Ascending aorta (tissue), 2 donors: ENCODE data around the gene CREB3. TPM values are rescaled to one million over a fixed set of nuclear protein-coding genes. Genes with fewer than 3 reads are reported as not detected.

ENCODE experiments used
- DNase-seq, 2 donors: peaks; one replicate each; pipeline ENCODE4 v3.0.0-alpha.2; 2019; ENCODE audit warnings: low spot score in 2 of 2
- H3K27ac ChIP-seq, 2 donors: fragments of 200-600 bp; sonication (generic); one replicate each; pipeline ENCODE4 v1.5.1; 2016 to 2017; ENCODE audit warnings: mild to moderate bottlenecking in 1 of 2
- H3K27me3 ChIP-seq: fragments of 200-600 bp; sonication (generic); one replicate; pipeline ENCODE4 v1.5.1; 2017
- H3K36me3 ChIP-seq, 2 donors: fragments of 200-600 bp; sonication (generic); one replicate each; pipeline ENCODE4 v1.5.1; 2016
- H3K4me1 ChIP-seq, 2 donors: fragments of 200-600 bp; sonication (generic); one replicate each; pipeline ENCODE4 v1.5.1; 2016 to 2017; ENCODE audit warnings: mild to moderate bottlenecking in 1 of 2
- H3K4me3 ChIP-seq, 2 donors: fragments of 200-600 bp; sonication (generic); one replicate each; pipeline ENCODE4 v1.5.1; 2016 to 2017; ENCODE audit warnings: mild to moderate bottlenecking in 1 of 2
- H3K9me3 ChIP-seq, 2 donors: fragments of 200-600 bp; sonication (generic); one replicate each; pipeline ENCODE4 v1.5.1; 2016
- CTCF ChIP-seq, 3 experiments: fragments of 200-600 bp in 2 of 3; fragments of 450-650 bp in 1 of 3; sonication (generic) in 2 of 3; IDR thresholded peaks; one replicate each; pipeline ENCODE4 v1.5.1; 2016 to 2019; ENCODE audit warnings: antibody characterized with exemption in 3 of 3, mild to moderate bottlenecking in 1 of 3, moderate library complexity in 1 of 3
- intact Hi-C: fragments of 100-400 bp; cut with DNase I; formaldehyde crosslinking; loops from one replicate; pipeline ENCODE4 v1.15.1; 2023
- total RNA-seq: library from RNA; depleted of rRNA; stranded (reverse); fragments of >200 nt; gene quantifications from one replicate; pipeline ENCODE4 v1.1.0, GENCODE V29; 2016

Gene CREB3
- total RNA-seq, 1 donor from 2014 or later = 48.3 TPM

DNA sequence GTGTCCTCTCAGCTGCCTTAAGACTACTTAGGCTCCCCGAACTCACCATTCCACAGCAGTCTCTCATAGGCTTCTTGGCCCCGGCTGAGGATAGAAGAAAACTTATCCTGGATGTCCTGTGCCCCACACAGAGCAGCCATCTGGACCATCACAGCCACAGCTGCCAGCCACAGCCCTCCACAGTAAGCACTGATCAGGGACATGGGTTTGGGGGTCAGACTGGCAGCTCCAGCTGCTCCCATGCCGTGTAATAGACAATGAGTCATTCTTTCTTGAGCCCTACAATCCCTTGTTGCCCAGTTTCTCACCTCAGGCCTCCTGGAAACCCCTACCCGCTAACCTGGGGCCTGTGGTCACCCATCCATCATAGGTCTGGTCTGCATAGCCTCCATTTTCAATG is 5.7 kb downstream of the CREB3 start:
- TF ChIP-seq CTCF (IDR thresholded peaks at IDR 0.05) = no peak
- no peaks in the 10 kb centered on the region for H3K27me3 ChIP-seq
- H3K4me1 ChIP-seq = peaks cover 10 to 19% of the 10 kb centered on the region in 2 donors
- H3K4me3 ChIP-seq = no peak overlapping the region
- H3K27ac ChIP-seq = no peak overlapping the region
- no peak for DNase-seq
- no peaks in the 10 kb centered on the region for H3K9me3 ChIP-seq
- intact Hi-C loops = loop anchor here (5.0 to 10.0 kb wide), 2 partner anchors 144 to 623 kb away; partner anchors contain the start of gene ATOSB
- H3K36me3 ChIP-seq = peaks cover 74 to 83% of the 10 kb centered on the region in 2 donors

DNA sequence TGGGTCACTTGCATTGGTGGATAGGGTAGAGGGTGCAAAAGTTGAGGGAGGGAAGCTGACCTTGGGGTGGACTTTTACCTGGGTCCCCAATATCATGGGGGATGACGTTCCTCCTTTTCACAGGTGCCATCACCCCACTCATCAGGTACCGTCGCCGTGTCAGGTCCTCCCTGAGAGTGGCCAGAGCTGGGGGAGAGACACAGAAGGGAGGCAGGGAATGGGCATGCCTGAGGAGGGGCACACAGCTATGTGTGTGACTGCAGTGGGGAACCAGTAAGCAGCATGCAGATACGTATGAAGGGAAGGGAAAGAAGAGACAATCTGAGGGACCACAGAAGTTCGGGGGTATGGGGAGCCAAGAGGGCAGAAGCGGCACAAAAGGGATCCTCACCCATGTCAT is 6.5 kb downstream of the CREB3 start:
- no peaks in the 10 kb centered on the region for H3K9me3 ChIP-seq
- TF ChIP-seq CTCF (IDR thresholded peaks at IDR 0.05) = no peak
- H3K36me3 ChIP-seq = peaks cover 82 to 90% of the 10 kb centered on the region in 2 donors
- H3K4me1 ChIP-seq = peaks cover 2 to 11% of the 10 kb centered on the region in 2 donors
- intact Hi-C loops = loop anchor here (5.0 to 10.0 kb wide), 2 partner anchors 143 to 624 kb away; partner anchors contain the start of gene ATOSB
- no peak overlapping the region for H3K27ac ChIP-seq
- no peaks in the 10 kb centered on the region for H3K27me3 ChIP-seq
- DNase-seq = no peak
- no peak overlapping the region for H3K4me3 ChIP-seq

DNA sequence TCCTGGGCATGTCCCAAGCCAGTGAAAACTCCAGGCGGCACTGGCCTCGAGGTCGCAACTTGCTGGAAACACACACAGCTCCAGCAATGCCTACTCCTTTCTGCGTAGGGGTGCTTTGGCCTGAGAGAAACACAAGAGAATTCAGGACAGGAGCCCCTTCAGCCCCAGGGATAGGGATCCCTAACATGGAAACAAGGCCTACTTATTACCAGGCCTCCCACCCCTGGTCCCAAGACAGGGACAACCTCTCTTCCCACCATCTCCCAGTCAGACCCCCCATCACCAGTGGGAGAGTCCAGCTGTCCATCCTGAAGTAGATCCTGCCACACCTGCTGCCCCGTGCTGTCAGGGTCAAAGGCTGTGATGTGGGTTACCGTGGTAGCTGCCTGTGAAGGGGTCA is 7.8 kb downstream of the CREB3 start:
- TF ChIP-seq CTCF (IDR thresholded peaks at IDR 0.05) = no peak
- peaks cover 84 to 91% of the 10 kb centered on the region in 2 donors for H3K36me3 ChIP-seq
- no peak overlapping the region for H3K27ac ChIP-seq

DNA sequence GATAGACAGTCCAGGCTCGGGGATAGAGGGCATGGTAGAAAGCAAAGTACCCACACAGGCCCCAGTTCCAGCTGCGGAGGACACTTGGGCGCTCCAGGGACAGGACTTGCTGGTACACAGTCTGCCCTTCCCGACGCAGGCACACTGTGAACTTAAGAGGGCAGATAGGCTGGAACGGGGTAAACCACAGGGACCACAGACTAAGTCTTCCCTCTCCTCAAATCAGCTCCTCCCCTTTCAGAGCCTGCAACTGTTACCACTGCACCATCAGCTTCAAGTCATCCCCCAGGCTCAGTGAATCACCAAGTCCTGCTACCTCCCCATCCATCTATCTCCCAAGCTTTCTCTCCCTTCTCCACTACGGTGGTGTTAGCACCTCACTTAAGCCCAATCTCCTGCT is 9.3 kb downstream of the CREB3 start:
- intact Hi-C loops = no loop called here
- H3K27me3 ChIP-seq = no peaks in the 10 kb centered on the region
- H3K9me3 ChIP-seq = no peaks in the 10 kb centered on the region
- H3K4me1 ChIP-seq = peaks cover 4 to 19% of the 10 kb centered on the region in 2 donors
- peak in 1 of 2 donors; percentile 39 for DNase-seq
- H3K27ac ChIP-seq = no peak overlapping the region
- TF ChIP-seq CTCF (IDR thresholded peaks at IDR 0.05) = no peak
- H3K36me3 ChIP-seq = peaks cover 71 to 76% of the 10 kb centered on the region in 2 donors
- no peak overlapping the region for H3K4me3 ChIP-seq

More for the DNA sequence above, 7.8 kb downstream of the CREB3 start:
- intact Hi-C loops = no loop called here
- H3K27me3 ChIP-seq = no peaks in the 10 kb centered on the region
- H3K4me3 ChIP-seq = no peak overlapping the region
- H3K9me3 ChIP-seq = no peaks in the 10 kb centered on the region
- no peak for DNase-seq
- H3K4me1 ChIP-seq = peaks cover 0 to 13% of the 10 kb centered on the region in 2 donors

- no peak overlapping the region for H3K4me3 ChIP-seq
- no peak for TF ChIP-seq CTCF (IDR thresholded peaks at IDR 0.05)
- no peaks in the 10 kb centered on the region for H3K27me3 ChIP-seq
- peaks cover 54 to 59% of the 10 kb centered on the region in 2 donors for H3K36me3 ChIP-seq
- peaks cover 10 to 28% of the 10 kb centered on the region in 2 donors for H3K4me1 ChIP-seq
- intact Hi-C loops = no loop called here
- H3K9me3 ChIP-seq = no peaks in the 10 kb centered on the region
- no peak for DNase-seq
- H3K27ac ChIP-seq = no peak overlapping the region
Observed at GRCh38 chr9:35743452-35743851, 11.0 kb downstream of the CREB3 start.
